Neuronal stem cell (in vitro differentiated cells): ENCODE results near the gene GET4.

Source experiments
- DNase-seq: peaks from one replicate; pipeline ENCODE4 v3.0.0-alpha.2; 2013; ENCODE audit warnings: low spot score
- H2AFZ ChIP-seq: one replicate; pipeline ENCODE4 v1.6.1; 2013; ENCODE audit warnings: mild to moderate bottlenecking, low read length, inconsistent platforms
- H2AK5ac ChIP-seq: 2 replicates; pipeline ENCODE4 v1.6.1; 2013; ENCODE audit warnings: low read depth, mild to moderate bottlenecking, inconsistent platforms, low read length, moderate library complexity, mixed read lengths
- H2BK120ac ChIP-seq: 2 replicates; pipeline ENCODE4 v1.6.1; 2013; ENCODE audit warnings: low read depth, mild to moderate bottlenecking, inconsistent platforms, low read length, moderate library complexity, mixed read lengths
- H2BK12ac ChIP-seq: one replicate; pipeline ENCODE4 v1.6.1; 2013; ENCODE audit warnings: low read length, inconsistent platforms
- H2BK15ac ChIP-seq: 2 replicates; pipeline ENCODE4 v1.6.1; 2013; ENCODE audit warnings: mild to moderate bottlenecking, low read length, inconsistent platforms, mixed read lengths
- H2BK5ac ChIP-seq: one replicate; pipeline ENCODE4 v1.6.1; 2013; ENCODE audit warnings: inconsistent platforms, mild to moderate bottlenecking, low read length, moderate library complexity
- H3K14ac ChIP-seq: one replicate; pipeline ENCODE4 v1.6.1; 2013; ENCODE audit warnings: low read length, inconsistent platforms
- H3K18ac ChIP-seq: 2 replicates; pipeline ENCODE4 v1.6.1; 2013; ENCODE audit warnings: low read length, inconsistent platforms
- H3K23ac ChIP-seq: 2 replicates; pipeline ENCODE4 v1.6.1; 2013; ENCODE audit warnings: low read depth, mild to moderate bottlenecking, mixed read lengths, low read length, inconsistent platforms; ENCODE audit not compliant: poor library complexity
- H3K27ac ChIP-seq: replicated peaks from 3 replicates; pipeline ENCODE4 v1.5.1; 2013; ENCODE audit warnings: low read length, inconsistent platforms
- H3K27me3 ChIP-seq, 3 experiments: 2 replicates each; pipeline ENCODE4 v1.6.1; 2013; ENCODE audit warnings: low read length in 3 of 3, mild to moderate bottlenecking in 2 of 3, inconsistent platforms in 1 of 3, low read depth in 1 of 3, mixed read lengths in 1 of 3, moderate library complexity in 1 of 3; ENCODE audit not compliant: control insufficient read depth in 3 of 3, insufficient read depth in 3 of 3
- H3K36me3 ChIP-seq, 2 donors: replicated peaks in 1 of 2; 2 replicates each; pipeline ENCODE4 v1.6.1; 2013; ENCODE audit warnings: low read length in 2 of 2; ENCODE audit not compliant: control insufficient read depth in 2 of 2, insufficient read depth in 2 of 2
- H3K4ac ChIP-seq: 2 replicates; pipeline ENCODE4 v1.6.1; 2013; ENCODE audit warnings: inconsistent platforms, mild to moderate bottlenecking, low read length, moderate library complexity
- H3K4me1 ChIP-seq, 2 donors: 1 replicate in 1 of 2; 2 replicates in 1 of 2; pipeline ENCODE4 v1.6.1; 2013; ENCODE audit warnings: low read length in 2 of 2, low read depth in 1 of 2; ENCODE audit not compliant: control insufficient read depth in 2 of 2, insufficient read depth in 1 of 2
- H3K4me2 ChIP-seq: one replicate; pipeline ENCODE4 v1.6.1; 2013; ENCODE audit warnings: mild to moderate bottlenecking, low read length, inconsistent platforms; ENCODE audit not compliant: insufficient read depth, poor library complexity, severe bottlenecking
- H3K4me3 ChIP-seq, 2 donors: 2 replicates each; pipeline ENCODE4 v1.5.1; 2013; ENCODE audit warnings: low read length in 2 of 2, mild to moderate bottlenecking in 2 of 2, inconsistent platforms in 1 of 2, moderate library complexity in 1 of 2
- H3K79me1 ChIP-seq: one replicate; pipeline ENCODE4 v1.6.1; 2013; ENCODE audit warnings: low read depth, mild to moderate bottlenecking, inconsistent platforms, low read length, moderate library complexity
- H3K9ac ChIP-seq: one replicate; pipeline ENCODE4 v1.6.1; 2013; ENCODE audit warnings: mild to moderate bottlenecking, low read depth, low read length, inconsistent platforms; ENCODE audit not compliant: poor library complexity
- H3K9me3 ChIP-seq, 2 donors: replicated peaks in 1 of 2; 2 replicates each; pipeline versions ENCODE3 to v1.6.1; 2013; ENCODE audit warnings: low read length in 2 of 2, mild to moderate bottlenecking in 2 of 2, inconsistent platforms in 1 of 2, low read depth in 1 of 2, mixed read lengths in 1 of 2, moderate library complexity in 1 of 2; ENCODE audit not compliant: control insufficient read depth in 2 of 2, insufficient read depth in 1 of 2
- H4K8ac ChIP-seq: one replicate; pipeline ENCODE4 v1.6.1; 2013; ENCODE audit warnings: low read depth, mild to moderate bottlenecking, inconsistent platforms, low read length, moderate library complexity
- H4K91ac ChIP-seq: one replicate; pipeline ENCODE4 v1.6.1; 2013; ENCODE audit warnings: low read length, low read depth, mild to moderate bottlenecking, inconsistent platforms; ENCODE audit not compliant: poor library complexity
- WGBS, 2 donors: extraction: QIAGEN DNeasy Blood & Tissue Kit; methylation state at CpG; one replicate each; pipeline ENCODE4 v1.1.7; 2013; ENCODE audit warnings: missing lambda C conversion rate in 2 of 2, mixed read lengths in 1 of 2; ENCODE audit not compliant: insufficient read length in 2 of 2, insufficient replicate concordance in 1 of 2; ENCODE audit errors: extremely low coverage in 2 of 2; 5-methylcytosine and 5-hydroxymethylcytosine counted together

Gene GET4

GRCh38 chr7:874031-874749 lies 2.2 kb upstream of the GET4 start:
- no CpG with 5 or more reads among the region's 9 CpGs for WGBS, 2 donors
- peaks cover 7% of the 10 kb centered on the region for H3K79me1 ChIP-seq
- no peak overlapping the region for H3K4me3 ChIP-seq
- no peak overlapping the region for H2AK5ac ChIP-seq
- H3K23ac ChIP-seq, result no peak overlapping the region
- no peaks in the 10 kb centered on the region for H3K27me3 ChIP-seq
- H3K9ac ChIP-seq, result no peak overlapping the region
- H2BK12ac ChIP-seq, result no peak overlapping the region
- H3K27ac ChIP-seq, result no peak overlapping the region
- no peak overlapping the region for H2BK15ac ChIP-seq
- no peak overlapping the region for H2BK120ac ChIP-seq
- no peak overlapping the region for H4K8ac ChIP-seq
- H4K91ac ChIP-seq, result no peak overlapping the region
- H3K9me3 ChIP-seq, result no peaks in the 10 kb centered on the region
- H3K4me2 ChIP-seq, result no peak overlapping the region
- no peak for DNase-seq
- no peak overlapping the region for H2AFZ ChIP-seq
- no peak overlapping the region for H3K4ac ChIP-seq
- peaks cover 21 to 72% of the 10 kb centered on the region in 2 donors for H3K36me3 ChIP-seq
- no peak overlapping the region for H3K18ac ChIP-seq
- H2BK5ac ChIP-seq, result no peak overlapping the region
- no peak overlapping the region for H3K14ac ChIP-seq
- peaks cover 4 to 17% of the 10 kb centered on the region in 2 donors for H3K4me1 ChIP-seq

- Histone ChIP-seq H2BK5ac (peak overlapping the region; percentile 42), H3K79me1 (peaks cover 8% of the 10 kb centered on the region), H4K8ac (no peak overlapping the region), H3K36me3 (peaks cover 17 to 70% of the 10 kb centered on the region in 2 donors), H3K4me1 (peaks cover 4 to 17% of the 10 kb centered on the region in 2 donors), H2AFZ (no peak overlapping the region), H3K4me2 (no peak overlapping the region), H3K18ac (no peak overlapping the region), H3K27ac (peak overlapping the region; percentile 47), H2BK120ac (no peak overlapping the region), H3K14ac (no peak overlapping the region), H3K27me3 (no peaks in the 10 kb centered on the region), H4K91ac (no peak overlapping the region), H2BK15ac (peak overlapping the region; percentile 47), H3K9me3 (no peaks in the 10 kb centered on the region), H3K4me3 (peak overlapping the region in 1 of 2 donors; percentile 55), H3K9ac (no peak overlapping the region), H3K23ac (no peak overlapping the region), H2AK5ac (peak overlapping the region; percentile 98), H2BK12ac (no peak overlapping the region), H3K4ac (no peak overlapping the region)
- DNase-seq, result no peak
- WGBS, 2 donors, result no CpG with 5 or more reads among the region's 7 CpGs
Measured at GRCh38 chr7:875051-875450, 1.3 kb upstream of the GET4 start.

- H3K14ac ChIP-seq, result no peak overlapping the region
- H2AK5ac ChIP-seq, result peak overlapping the region; percentile 98
- no peak overlapping the region for H2BK12ac ChIP-seq
- peaks cover 10% of the 10 kb centered on the region for H3K79me1 ChIP-seq
- no peak overlapping the region for H2BK120ac ChIP-seq
- H3K4ac ChIP-seq, result no peak overlapping the region
- H2BK15ac ChIP-seq, result no peak overlapping the region
- H3K9ac ChIP-seq, result peak overlapping the region; percentile 25
- no CpG with 5 or more reads among the region's 27 CpGs for WGBS, 2 donors
- no peaks in the 10 kb centered on the region for H3K9me3 ChIP-seq
- H4K8ac ChIP-seq, result no peak overlapping the region
- peaks cover 4 to 17% of the 10 kb centered on the region in 2 donors for H3K4me1 ChIP-seq
- DNase-seq, result no peak
- no peak overlapping the region for H3K4me3 ChIP-seq
- H3K27me3 ChIP-seq, result no peaks in the 10 kb centered on the region
- no peak overlapping the region for H3K27ac ChIP-seq
- peak overlapping the region; percentile 9 for H3K18ac ChIP-seq
- H3K4me2 ChIP-seq, result no peak overlapping the region
- H2BK5ac ChIP-seq, result peak overlapping the region; percentile 42
- H3K23ac ChIP-seq, result no peak overlapping the region
- no peak overlapping the region for H4K91ac ChIP-seq
- peaks cover 17 to 70% of the 10 kb centered on the region in 2 donors for H3K36me3 ChIP-seq
- H2AFZ ChIP-seq, result peak overlapping the region; percentile 93
Measured at GRCh38 chr7:875476-876076, 778 bp upstream of the GET4 start.

- DNase-seq, result peak; percentile 33
- no peaks in the 10 kb centered on the region for H3K9me3 ChIP-seq
- no peak overlapping the region for H2BK12ac ChIP-seq
- H3K9ac ChIP-seq, result peak overlapping the region; percentile 99
- H3K23ac ChIP-seq, result peak overlapping the region; percentile 95
- H3K27ac ChIP-seq, result no peak overlapping the region
- H4K91ac ChIP-seq, result no peak overlapping the region
- H3K27me3 ChIP-seq, result no peaks in the 10 kb centered on the region
- H3K4me3 ChIP-seq, result peak overlapping the region; percentile 91 to 98
- peak overlapping the region; percentile 75 for H2BK5ac ChIP-seq
- peaks cover 13% of the 10 kb centered on the region for H3K79me1 ChIP-seq
- WGBS, 2 donors, result no CpG with 5 or more reads among the region's 26 CpGs
- peak overlapping the region; percentile 92 for H3K18ac ChIP-seq
- peak overlapping the region; percentile 76 for H3K4me2 ChIP-seq
- H2BK15ac ChIP-seq, result peak overlapping the region; percentile 16
- no peak overlapping the region for H3K4ac ChIP-seq
- H4K8ac ChIP-seq, result peak overlapping the region; percentile 54
- peaks cover 17 to 62% of the 10 kb centered on the region in 2 donors for H3K36me3 ChIP-seq
- no peak overlapping the region for H3K14ac ChIP-seq
- no peak overlapping the region for H2BK120ac ChIP-seq
- peak overlapping the region; percentile 93 for H2AFZ ChIP-seq
- peaks cover 4 to 17% of the 10 kb centered on the region in 2 donors for H3K4me1 ChIP-seq
- peak overlapping the region; percentile 82 for H2AK5ac ChIP-seq
Measured at GRCh38 chr7:876972-877311, 588 bp downstream of the GET4 start.
